G401.6 (cell line): ENCODE measurements around the gene KCNJ15.

ENCODE experiments used
- FAIRE-seq: peaks from 2 replicates; lab custom pipeline; 2012; peaks lifted over from hg19 to GRCh38; lab: Jason Lieb, UNC

Gene KCNJ15

GRCh38 chr21:38326899-38327298 lies 70.1 kb downstream of the KCNJ15 start:
- no peak for FAIRE-seq

DNA sequence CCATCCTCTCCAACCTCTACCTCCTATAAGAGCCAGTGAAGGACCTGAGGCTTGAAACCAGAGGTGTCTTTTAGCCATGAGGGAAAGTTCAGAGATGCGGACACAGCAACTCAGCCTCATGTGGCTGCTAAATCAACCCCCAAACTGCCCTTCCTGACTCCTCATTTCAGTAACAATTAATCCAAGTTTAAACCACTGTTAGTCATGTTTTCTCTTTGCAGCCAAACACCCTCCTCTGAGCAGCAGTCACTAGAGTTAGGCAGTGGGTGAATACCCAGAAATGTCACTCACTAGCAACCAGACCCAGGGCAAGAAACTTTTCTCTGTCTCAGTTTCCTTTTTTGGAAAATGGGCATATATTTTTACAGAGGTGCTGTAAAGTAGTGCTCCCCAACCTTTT lies 71.2 kb downstream of the KCNJ15 start:
- FAIRE-seq, result no peak

DNA sequence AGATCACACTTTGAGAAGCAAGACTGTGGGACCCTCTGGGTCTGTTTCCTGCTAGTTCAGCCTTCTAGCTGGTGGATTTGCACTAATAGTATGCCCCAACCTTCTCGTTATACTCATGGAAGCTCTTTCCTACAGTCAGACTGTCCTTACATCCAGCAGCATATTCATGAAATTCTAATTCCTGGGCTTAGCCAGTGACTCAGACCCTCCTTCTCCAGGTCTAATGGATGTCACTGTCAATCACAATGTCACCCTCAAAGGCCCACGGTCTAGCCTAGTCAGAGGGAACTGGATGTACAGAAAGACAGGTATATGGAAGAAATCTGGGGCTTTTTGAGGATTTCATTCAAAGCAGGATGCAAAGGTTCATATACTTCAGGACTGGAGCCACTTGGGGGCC lies 72.4 kb downstream of the KCNJ15 start:
- no peak for FAIRE-seq

- FAIRE-seq, result no peak
Observed at GRCh38 chr21:38330666-38331065, 73.9 kb downstream of the KCNJ15 start.

DNA sequence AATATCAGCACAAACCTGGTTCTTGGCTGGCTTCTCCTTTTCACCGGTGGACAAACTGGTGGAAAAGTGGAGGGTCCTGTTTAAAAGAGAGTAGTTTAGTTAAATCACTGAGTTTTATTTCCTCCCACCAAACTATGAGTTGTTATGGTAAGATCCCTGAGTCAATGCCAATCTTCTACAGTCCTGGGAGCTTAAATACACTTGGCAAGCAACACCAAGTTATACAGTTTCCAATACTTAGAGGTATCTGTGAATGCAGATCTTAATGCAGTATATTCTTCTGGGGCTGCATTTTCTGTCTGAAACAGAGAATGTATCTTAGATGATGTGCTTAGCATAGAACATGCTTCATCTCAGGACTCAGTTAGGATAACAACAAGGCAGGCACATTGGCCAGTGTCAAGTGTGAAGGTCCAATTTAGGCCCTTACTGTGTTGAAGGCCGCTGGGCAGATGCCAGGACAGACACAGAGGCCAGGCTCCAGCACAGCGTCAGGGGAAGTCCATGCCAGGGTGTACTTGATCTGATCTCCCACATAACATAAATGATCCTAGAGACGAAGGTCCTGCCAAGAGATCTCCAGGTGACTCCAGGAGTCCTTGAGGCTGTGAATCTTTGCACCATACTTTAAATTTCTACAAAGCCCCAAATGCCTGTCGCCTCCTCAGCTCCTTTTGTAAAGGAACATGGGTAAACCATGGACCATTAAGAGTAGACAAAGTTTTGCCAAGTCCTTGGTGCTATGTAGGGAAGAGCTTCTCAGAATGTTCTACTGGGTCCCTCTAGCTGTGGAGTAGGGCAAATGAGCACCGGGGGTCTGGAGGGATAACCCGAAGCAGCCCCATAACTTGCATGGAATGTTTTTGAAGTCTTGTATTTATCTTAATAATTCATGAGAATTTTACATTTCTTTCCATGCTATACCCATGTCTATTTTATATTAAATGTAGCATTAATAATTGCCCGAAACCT lies 76.8 kb downstream of the KCNJ15 start:
- no peak for FAIRE-seq

GRCh38 chr21:38334866-38335265 lies 78.1 kb downstream of the KCNJ15 start:
- FAIRE-seq, result no peak

DNA sequence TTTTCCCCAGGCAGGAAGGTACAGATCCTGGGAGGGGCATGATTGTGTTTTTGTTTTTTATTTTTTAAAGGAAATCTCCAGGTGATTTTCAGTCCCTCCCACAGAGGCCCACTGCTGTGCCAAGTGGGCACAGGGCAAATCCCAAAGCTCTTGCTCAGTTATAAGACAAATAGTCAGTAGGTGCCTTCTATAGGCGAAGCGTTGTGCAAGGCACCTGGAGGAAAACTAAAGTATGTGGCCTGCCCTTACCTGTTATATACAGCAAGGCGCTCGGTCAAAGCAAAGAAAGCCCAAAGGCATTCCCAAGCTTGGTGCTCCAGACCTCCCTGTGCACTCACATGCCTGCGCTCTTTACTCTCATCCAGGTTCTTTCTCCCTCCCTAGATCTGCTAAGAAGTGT lies 81.0 kb downstream of the KCNJ15 start:
- no peak for FAIRE-seq

GRCh38 chr21:38340131-38340530 lies 83.3 kb downstream of the KCNJ15 start:
- FAIRE-seq, result no peak

DNA sequence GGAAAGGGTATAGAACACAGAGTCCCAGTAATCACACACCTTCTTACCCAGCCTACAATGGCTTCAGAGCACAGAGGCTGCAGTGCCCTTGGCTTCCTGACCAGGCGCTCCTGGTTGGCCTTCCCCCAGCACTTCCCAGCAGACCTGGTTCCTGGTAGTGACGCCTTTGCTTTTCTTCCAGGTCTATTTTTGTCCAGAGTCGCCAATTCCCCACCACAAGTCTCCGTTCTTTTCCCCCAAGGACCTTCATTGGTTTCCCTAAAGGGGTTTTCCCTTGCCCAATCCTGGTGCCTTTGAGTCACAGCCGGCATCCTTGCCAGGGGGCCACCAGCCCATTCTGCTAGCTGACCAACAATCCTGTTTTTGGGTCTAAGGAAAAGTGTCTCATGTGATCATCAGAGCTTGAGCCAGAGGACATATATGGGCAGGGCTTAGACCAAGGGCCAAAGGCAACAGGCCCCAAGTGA lies 84.8 kb downstream of the KCNJ15 start:
- no peak for FAIRE-seq

DNA sequence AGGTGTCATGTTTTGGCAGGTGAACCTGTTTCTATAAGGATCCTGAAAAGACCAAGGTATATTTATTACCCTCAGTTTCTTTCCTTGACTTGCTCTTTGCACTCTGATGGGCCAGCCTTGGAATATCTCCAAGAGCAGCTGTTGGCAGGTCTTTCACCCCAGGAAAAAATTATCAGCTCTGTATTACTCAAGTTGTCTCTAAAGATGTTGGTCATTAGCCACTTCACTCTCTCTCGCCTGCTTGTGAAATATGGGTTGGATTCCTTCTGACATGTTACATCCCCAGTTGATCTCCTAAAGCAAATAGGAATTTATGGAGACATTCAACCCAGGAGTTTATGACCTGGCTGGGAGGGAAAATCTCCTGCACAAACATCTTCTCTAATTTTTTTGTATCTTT lies 85.9 kb downstream of the KCNJ15 start:
- no peak for FAIRE-seq

DNA sequence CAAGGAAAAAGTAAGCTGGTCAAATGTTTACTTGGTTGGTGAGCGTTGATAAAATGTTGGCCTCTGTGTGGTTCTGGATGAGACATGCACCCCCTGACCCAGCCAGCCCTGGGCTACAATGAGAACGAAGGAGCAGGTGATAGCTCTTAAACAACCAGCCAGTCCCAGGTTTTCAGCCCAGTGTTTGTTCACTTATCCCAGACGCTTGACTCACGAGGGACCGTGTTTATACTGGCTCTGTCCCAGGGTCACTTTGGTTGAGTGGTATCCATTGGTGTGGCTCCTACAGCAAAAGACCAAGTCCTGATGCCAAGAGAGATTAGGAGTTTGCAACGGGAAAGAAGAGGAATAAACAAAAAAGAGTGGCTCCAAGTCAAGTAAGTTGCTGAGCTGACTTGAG lies 86.9 kb downstream of the KCNJ15 start:
- FAIRE-seq, result no peak

- no peak for FAIRE-seq
Observed at GRCh38 chr21:38346286-38346685, 89.5 kb downstream of the KCNJ15 start.

DNA sequence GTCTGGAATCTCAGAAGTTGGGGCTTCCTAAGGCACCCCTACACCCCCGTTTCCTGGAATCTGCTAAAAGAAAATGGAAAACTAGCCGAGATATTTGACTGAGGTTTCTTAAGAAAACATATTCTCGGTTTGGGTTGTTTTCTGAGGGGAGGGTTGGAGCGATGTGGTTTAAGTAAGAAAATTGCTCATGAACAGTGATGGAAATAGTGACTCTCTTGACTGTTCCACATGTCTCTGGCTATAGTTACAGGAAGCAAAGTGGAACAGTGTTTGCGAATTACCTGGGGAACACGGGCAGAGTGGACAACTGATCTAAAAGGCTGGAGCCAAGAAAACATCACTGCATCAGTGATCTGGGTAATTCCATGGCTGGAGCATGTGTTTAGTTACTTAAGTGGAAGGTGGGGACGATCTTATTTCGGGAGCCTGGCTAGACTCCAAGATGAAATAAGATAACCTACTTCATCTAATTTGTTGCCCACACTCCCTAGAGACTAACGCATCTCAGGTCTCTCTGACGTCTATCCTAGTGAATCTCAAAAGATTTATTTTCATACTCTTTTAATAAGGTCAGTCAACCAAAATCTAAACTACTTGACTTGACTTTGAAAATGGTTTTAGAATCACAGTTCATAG lies 92.4 kb downstream of the KCNJ15 start:
- no peak for FAIRE-seq

DNA sequence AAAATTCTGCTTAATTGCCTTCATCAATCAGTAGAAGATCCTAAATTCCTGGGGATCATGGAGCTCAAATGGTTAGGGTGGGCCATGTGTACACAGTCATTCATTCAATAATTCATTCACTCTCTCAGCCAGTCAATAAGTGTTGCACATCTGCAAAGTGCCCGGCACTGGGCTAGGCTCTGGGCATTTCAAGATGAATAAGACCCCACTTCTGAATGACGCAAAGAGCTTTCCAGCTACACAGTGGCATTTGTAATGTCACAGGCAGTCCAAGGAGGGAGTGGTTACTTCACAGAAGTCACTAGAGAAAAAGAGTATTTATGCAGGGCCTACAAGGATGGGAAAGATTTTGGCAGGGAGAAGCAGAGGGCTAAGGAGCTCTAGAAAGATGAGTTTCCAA lies 93.2 kb downstream of the KCNJ15 start:
- no peak for FAIRE-seq

- no peak for FAIRE-seq
Observed at GRCh38 chr21:38350684-38351083, 93.9 kb downstream of the KCNJ15 start.

DNA sequence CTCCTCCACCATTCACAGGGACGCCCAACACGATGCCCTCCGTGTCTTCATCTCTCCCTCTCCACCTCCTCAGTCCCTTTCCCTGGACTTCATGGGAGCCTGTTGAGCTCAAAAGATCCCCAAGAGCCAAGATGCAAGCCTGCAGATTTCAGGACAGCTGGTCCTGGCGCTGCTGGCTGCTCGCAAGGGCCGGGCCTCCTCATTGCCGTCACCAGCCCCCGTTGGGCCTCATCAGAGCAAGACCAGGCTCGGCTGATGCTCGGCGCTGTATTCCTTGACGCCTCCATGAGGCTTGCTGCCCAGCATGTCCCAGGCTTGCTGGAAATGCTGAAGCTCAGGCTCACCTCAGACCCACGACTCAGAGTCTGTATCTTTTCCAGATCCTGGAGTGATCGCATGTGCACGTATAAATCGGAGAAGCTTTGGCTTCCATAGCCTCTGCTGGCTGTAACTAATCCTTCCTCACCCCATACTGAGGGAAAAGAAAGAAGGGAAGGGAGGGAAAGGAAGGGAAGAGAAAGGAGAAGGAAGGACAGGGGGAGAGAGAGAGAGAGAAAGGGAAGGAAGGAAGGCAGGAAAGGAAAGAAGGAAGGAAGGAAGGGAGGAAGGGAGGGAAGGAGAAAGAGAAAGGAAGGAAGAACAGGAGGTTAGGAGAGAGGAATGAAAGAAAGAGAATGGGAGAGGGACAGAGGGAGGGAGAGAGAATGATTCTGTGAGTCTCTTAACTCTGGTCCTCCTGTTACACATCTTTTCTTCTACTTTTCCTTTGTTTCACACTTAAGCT lies 94.6 kb downstream of the KCNJ15 start:
- no peak for FAIRE-seq

GRCh38 chr21:38351961-38352521 lies 95.2 kb downstream of the KCNJ15 start:
- FAIRE-seq, result no peak

- FAIRE-seq, result no peak
Observed at GRCh38 chr21:38352536-38353219, 95.9 kb downstream of the KCNJ15 start.

DNA sequence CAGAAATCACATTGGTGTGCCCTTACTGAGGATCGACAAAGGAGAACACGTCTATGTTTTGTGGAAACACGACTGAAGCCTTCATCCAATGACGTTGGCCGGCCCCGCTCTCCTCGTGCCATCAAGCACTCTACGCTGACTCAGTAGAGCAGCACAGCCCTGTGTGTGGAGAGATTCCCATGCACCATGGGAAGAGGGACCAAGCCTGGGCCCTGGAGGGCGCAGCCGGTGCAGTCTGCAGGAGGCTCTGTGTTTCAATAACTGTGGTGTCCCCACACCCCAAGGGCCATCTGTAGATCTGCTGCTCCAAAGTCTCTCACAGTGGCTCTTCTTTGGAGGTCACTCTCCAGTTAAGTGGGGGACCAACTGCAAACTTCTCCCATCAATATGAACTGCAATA lies 97.4 kb downstream of the KCNJ15 start:
- no peak for FAIRE-seq

DNA sequence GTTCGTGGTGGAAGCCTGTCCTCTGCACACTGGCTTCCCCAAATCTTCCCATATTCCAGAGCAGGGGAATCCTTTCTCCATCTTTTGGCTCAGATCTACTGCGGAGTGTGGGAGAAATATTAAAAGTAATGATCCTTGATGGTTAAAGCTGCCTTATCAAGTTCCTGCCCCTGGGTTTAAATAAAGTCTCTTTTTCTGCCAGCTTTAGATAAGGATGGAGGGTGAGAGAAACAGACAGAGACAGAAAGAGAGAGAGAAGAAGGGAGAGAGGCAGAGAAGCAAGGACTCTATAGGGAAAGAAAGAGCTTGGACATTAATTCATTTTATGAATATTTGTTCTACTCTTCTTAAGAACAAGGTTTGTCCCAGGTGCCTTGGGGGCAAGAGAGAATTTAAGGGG lies 98.0 kb downstream of the KCNJ15 start:
- no peak for FAIRE-seq

DNA sequence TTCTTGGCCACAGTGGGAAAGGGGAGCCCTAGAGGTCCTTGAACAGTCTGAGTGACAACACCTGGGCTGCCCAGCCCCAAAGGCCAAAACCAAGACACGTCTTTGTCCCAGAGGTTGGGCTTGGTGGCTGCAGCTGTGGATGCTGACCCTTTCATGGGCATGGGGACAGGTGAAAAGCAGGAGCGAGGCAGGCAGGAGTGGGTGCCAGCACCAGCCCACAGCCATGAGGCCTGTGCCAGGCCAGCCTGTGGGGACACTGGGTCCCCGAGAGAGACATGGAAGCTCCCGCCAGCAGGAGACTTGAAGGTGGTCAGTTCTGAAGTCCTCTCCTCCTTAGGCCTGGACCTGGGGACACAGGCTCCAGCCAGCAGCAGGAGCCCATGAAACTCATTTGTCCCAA lies 98.6 kb downstream of the KCNJ15 start:
- FAIRE-seq, result no peak
